A549 (cell line): ENCODE results near the gene SIRPD. TPM values are rescaled to one million over a fixed set of nuclear protein-coding genes. Genes with fewer than 3 reads are reported as not detected.

Experiments
- ATAC-seq, 2 experiments: fragments of 200-7000 bp in 1 of 2; fragments of >200 bp in 1 of 2; cut with Nextera tagmentation in 1 of 2; cut with Tn5 transposase in 1 of 2; 3 replicates each; pipeline versions ENCODE4 v1.8.0 to v1.9.1; 2018 to 2020; ENCODE audit warnings: mild to moderate bottlenecking in 1 of 2, moderate library complexity in 1 of 2
- CTCF ChIA-PET: fragments of 300-600 bp; sonication (Branson Sonifier 250); formaldehyde crosslinking; extraction: SDS; loops from one replicate; lab custom pipeline; 2021; ENCODE audit warnings: antibody characterized with exemption, inconsistent platforms; lab: Yijun Ruan, JAX
- POLR2A ChIA-PET: fragments of 350-600 bp; formaldehyde crosslinking; extraction: SDS; loops from one replicate; lab custom pipeline; 2021; ENCODE audit warnings: antibody characterized with exemption, inconsistent platforms; lab: Yijun Ruan, JAX
- DNase-seq, 2 experiments: peaks; one replicate each; pipeline versions ENCODE4 v3.0.0 to v3.0.0-alpha.2; 2011 to 2016; ENCODE audit warnings: low read depth in 1 of 2, low spot score in 1 of 2
- FAIRE-seq: peaks from 2 replicates; lab custom pipeline; 2011; peaks lifted over from hg19 to GRCh38; lab: Jason Lieb, UNC
- H3K27ac ChIP-seq, 2 experiments: fragments of >200 bp; sonication (Bioruptor Twin); formaldehyde crosslinking; 3 replicates each; pipeline ENCODE4 v1.5.1; 2016 to 2017
- H3K4me1 ChIP-seq: fragments of >200 bp; sonication (Bioruptor Twin); formaldehyde crosslinking; 3 replicates; pipeline ENCODE4 v1.6.1; 2016
- H3K4me2 ChIP-seq: fragments of >200 bp; sonication (Bioruptor Twin); formaldehyde crosslinking; 3 replicates; pipeline ENCODE4 v1.6.1; 2016
- H3K4me3 ChIP-seq: fragments of >200 bp; sonication (Bioruptor Twin); formaldehyde crosslinking; 3 replicates; pipeline ENCODE4 v1.5.1; 2016
- H3K9me3 ChIP-seq: fragments of >200 bp; sonication (Bioruptor Twin); formaldehyde crosslinking; 3 replicates; pipeline ENCODE4 v1.6.1; 2016
- BHLHE40 ChIP-seq: IDR thresholded peaks from 2 replicates; pipeline ENCODE4 v1.6.1; 2012; ENCODE audit warnings: low read depth, low read length, inconsistent platforms
- CBX8 ChIP-seq: fragments of 200-600 bp; sonication (generic); IDR thresholded peaks from 2 replicates; pipeline ENCODE4 v1.6.1; 2016
- CEBPB ChIP-seq, 2 experiments: fragments of >200 bp in 1 of 2; sonication (Bioruptor Twin) in 1 of 2; formaldehyde crosslinking in 1 of 2; IDR thresholded peaks; 2 replicates each; pipeline ENCODE4 v1.6.1; 2012 to 2016
- ELK1 ChIP-seq: fragments of 150-350 bp; IDR thresholded peaks from 2 replicates; pipeline ENCODE4 v1.6.1; 2014; ENCODE audit warnings: low read depth, mild to moderate bottlenecking, low read length
- ESRRA ChIP-seq: fragments of 150-350 bp; IDR thresholded peaks from 2 replicates; pipeline ENCODE4 v1.6.1; 2014; ENCODE audit warnings: mild to moderate bottlenecking, low read length, borderline replicate concordance
- FOSB ChIP-seq: fragments of 250-450 bp; sonication (Bioruptor Pico); IDR thresholded peaks from 2 replicates; pipeline ENCODE4 v1.5.0; 2020; ENCODE audit warnings: mild to moderate bottlenecking, moderate library complexity
- FOXS1 ChIP-seq: fragments of 250-450 bp; sonication (Bioruptor Pico); IDR thresholded peaks from 2 replicates; pipeline ENCODE4 v1.5.0; 2020; ENCODE audit warnings: mild to moderate bottlenecking, moderate library complexity
- GATA3 ChIP-seq: IDR thresholded peaks from 2 replicates; pipeline ENCODE4 v1.6.1; 2012; ENCODE audit warnings: borderline replicate concordance
- HDAC2 ChIP-seq: fragments of 200-600 bp; sonication (generic); IDR thresholded peaks from 2 replicates; pipeline ENCODE4 v1.6.1; 2016
- HES2 ChIP-seq: fragments of >200 bp; sonication (Bioruptor Twin); formaldehyde crosslinking; IDR thresholded peaks from 2 replicates; pipeline ENCODE4 v1.6.1; 2016
- HOXB13 ChIP-seq: fragments of 250-450 bp; sonication (Bioruptor Pico); IDR thresholded peaks from 2 replicates; pipeline ENCODE4 v1.5.0; 2020; ENCODE audit warnings: low read depth, mild to moderate bottlenecking, moderate library complexity
- HOXB5 ChIP-seq: fragments of 250-450 bp; sonication (Bioruptor Pico); IDR thresholded peaks from 2 replicates; pipeline ENCODE4 v1.5.0; 2020; ENCODE audit warnings: mild to moderate bottlenecking, moderate library complexity
- JUN ChIP-seq, 2 experiments: fragments of >200 bp; sonication (Bioruptor Twin); formaldehyde crosslinking; IDR thresholded peaks; 2 replicates in 1 of 2; 3 replicates in 1 of 2; pipeline ENCODE4 v1.6.1; 2016 to 2017
- KDM5A ChIP-seq: fragments of 200-600 bp; sonication (generic); IDR thresholded peaks from 2 replicates; pipeline ENCODE4 v1.6.1; 2016; ENCODE audit warnings: antibody characterized with exemption, mild to moderate bottlenecking
- MAFK ChIP-seq: fragments of 450-650 bp; IDR thresholded peaks from 2 replicates; pipeline ENCODE4 v1.6.1; 2014; ENCODE audit not compliant: partially characterized antibody
- MAZ ChIP-seq: fragments of 150-350 bp; IDR thresholded peaks from 2 replicates; pipeline ENCODE4 v1.6.1; 2014; ENCODE audit warnings: antibody characterized with exemption, low read depth, low read length, borderline replicate concordance
- NFE2L2 ChIP-seq: fragments of 150-350 bp; conservative IDR thresholded peaks from 2 replicates; pipeline ENCODE4 v1.6.1; 2014; ENCODE audit warnings: low read length
- NPAS2 ChIP-seq: fragments of 250-450 bp; sonication (Bioruptor Pico); IDR thresholded peaks from 2 replicates; pipeline ENCODE4 v1.8.0; 2022; ENCODE audit warnings: mild to moderate bottlenecking, moderate library complexity, borderline replicate concordance
- NR3C1 ChIP-seq: fragments of >200 bp; sonication (Bioruptor Twin); formaldehyde crosslinking; IDR thresholded peaks from 3 replicates; pipeline ENCODE4 v1.6.1; 2017
- PHF8 ChIP-seq: fragments of 200-600 bp; sonication (generic); IDR thresholded peaks from 2 replicates; pipeline ENCODE4 v1.6.1; 2016; ENCODE audit warnings: low read depth, mild to moderate bottlenecking, antibody characterized with exemption, moderate library complexity, borderline replicate concordance
- POLR2A ChIP-seq: IDR thresholded peaks from 2 replicates; pipeline ENCODE4 v1.6.1; 2012; ENCODE audit warnings: mild to moderate bottlenecking, low read length
- POLR2AphosphoS2 ChIP-seq: conservative IDR thresholded peaks from 2 replicates; pipeline ENCODE4 v1.6.1; 2012; ENCODE audit warnings: low read length, improper control_type of control experiment, inconsistent platforms
- RCOR1 ChIP-seq: fragments of 150-350 bp; IDR thresholded peaks from 2 replicates; pipeline ENCODE4 v1.6.1; 2014; ENCODE audit warnings: antibody characterized with exemption, low read length, low read depth
- RNF2 ChIP-seq: fragments of 200-600 bp; sonication (generic); IDR thresholded peaks from 2 replicates; pipeline ENCODE4 v1.6.1; 2016; ENCODE audit warnings: low read depth, mild to moderate bottlenecking, antibody characterized with exemption, moderate library complexity, borderline replicate concordance
- SREBF2 ChIP-seq: fragments of 450-650 bp; IDR thresholded peaks from 2 replicates; pipeline ENCODE4 v1.6.1; 2014; ENCODE audit warnings: mild to moderate bottlenecking, moderate library complexity
- TP53 ChIP-seq: fragments of 250-450 bp; sonication (Bioruptor Pico); IDR thresholded peaks from 2 replicates; pipeline ENCODE4 v1.5.0; 2021; ENCODE audit warnings: mild to moderate bottlenecking, moderate library complexity
- WGBS: methylation state at CpG from one replicate; pipeline ENCODE4 v1.1.6; 2017; ENCODE audit errors: missing lambda C conversion rate; 5-methylcytosine and 5-hydroxymethylcytosine counted together
- polyA plus RNA-seq, 4 experiments: library from polyadenylated mRNA; depleted of rRNA in 3 of 4; stranded (reverse); fragments of >200 nt; fragmentation: RNase III in 1 of 4; extraction: RNeasy Plus Mini Kit Qiagen cat#74134 plus additional on column Dnase treatment in 1 of 4; gene quantifications; 2 replicates in 3 of 4; 3 replicates in 1 of 4; pipeline ENCODE4 v1.2.3, GENCODE V29; 2011 to 2017
- TF ChIP-seq, protein P1 (sequence below): fragments of 200-600 bp; sonication (generic); IDR thresholded peaks from 2 replicates; pipeline ENCODE4 v1.6.1; 2016; ENCODE audit warnings: antibody characterized with exemption, mild to moderate bottlenecking, moderate library complexity
- TF ChIP-seq, protein P2 (sequence below): fragments of 450-650 bp; IDR thresholded peaks from 2 replicates; pipeline ENCODE4 v1.6.1; 2014; ENCODE audit warnings: antibody characterized with exemption
- TF ChIP-seq, protein P3 (sequence below): fragments of 250-450 bp; sonication (Bioruptor Pico); IDR thresholded peaks from 2 replicates; pipeline ENCODE4 v1.5.0; 2020; ENCODE audit warnings: low read depth, mild to moderate bottlenecking, moderate library complexity

The SIRPD gene
- polyA plus RNA-seq, 2 of the 4 experiments (the other 2 are of a cell fraction) = not detected

- TF ChIP-seq KDM5A (no peak), POLR2A (no peak)
- TF ChIP-seq, all 56 proteins: peak for 0
These were observed 63.1 kb downstream of the SIRPD start (continued) for GRCh38 chr20:1494436-1494835.

- no peak overlapping the region for H3K4me3 ChIP-seq
- H3K27ac ChIP-seq = no peak overlapping the region
- no peak overlapping the region for H3K4me2 ChIP-seq
- WGBS = 3% methylated on average over 1 of the region's 1 CpG
- ChIA-PET CTCF (interaction anchor here (1.3 to 12.7 kb wide), 6 partner anchors 10 to 57 kb away, joined by 3 to 129 read pairs (median 5); partner anchors contain the start of gene NSFL1C), POLR2A (no interaction called here)
- H3K4me1 ChIP-seq = 0 out of 3 replicates have a peak, but pooled peaks cover 3% of the 10 kb centered on the region
- no peaks in the 10 kb centered on the region for H3K9me3 ChIP-seq
- TF ChIP-seq, protein P1, sequence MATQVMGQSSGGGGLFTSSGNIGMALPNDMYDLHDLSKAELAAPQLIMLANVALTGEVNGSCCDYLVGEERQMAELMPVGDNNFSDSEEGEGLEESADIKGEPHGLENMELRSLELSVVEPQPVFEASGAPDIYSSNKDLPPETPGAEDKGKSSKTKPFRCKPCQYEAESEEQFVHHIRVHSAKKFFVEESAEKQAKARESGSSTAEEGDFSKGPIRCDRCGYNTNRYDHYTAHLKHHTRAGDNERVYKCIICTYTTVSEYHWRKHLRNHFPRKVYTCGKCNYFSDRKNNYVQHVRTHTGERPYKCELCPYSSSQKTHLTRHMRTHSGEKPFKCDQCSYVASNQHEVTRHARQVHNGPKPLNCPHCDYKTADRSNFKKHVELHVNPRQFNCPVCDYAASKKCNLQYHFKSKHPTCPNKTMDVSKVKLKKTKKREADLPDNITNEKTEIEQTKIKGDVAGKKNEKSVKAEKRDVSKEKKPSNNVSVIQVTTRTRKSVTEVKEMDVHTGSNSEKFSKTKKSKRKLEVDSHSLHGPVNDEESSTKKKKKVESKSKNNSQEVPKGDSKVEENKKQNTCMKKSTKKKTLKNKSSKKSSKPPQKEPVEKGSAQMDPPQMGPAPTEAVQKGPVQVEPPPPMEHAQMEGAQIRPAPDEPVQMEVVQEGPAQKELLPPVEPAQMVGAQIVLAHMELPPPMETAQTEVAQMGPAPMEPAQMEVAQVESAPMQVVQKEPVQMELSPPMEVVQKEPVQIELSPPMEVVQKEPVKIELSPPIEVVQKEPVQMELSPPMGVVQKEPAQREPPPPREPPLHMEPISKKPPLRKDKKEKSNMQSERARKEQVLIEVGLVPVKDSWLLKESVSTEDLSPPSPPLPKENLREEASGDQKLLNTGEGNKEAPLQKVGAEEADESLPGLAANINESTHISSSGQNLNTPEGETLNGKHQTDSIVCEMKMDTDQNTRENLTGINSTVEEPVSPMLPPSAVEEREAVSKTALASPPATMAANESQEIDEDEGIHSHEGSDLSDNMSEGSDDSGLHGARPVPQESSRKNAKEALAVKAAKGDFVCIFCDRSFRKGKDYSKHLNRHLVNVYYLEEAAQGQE = no peak
- TF ChIP-seq NR3C1 = no peak
- no peak for TF ChIP-seq NPAS2 (CRISPR knock-in tag)
- TF ChIP-seq TP53 = no peak
- TF ChIP-seq POLR2AphosphoS2 = no peak
- TF ChIP-seq, protein P2, sequence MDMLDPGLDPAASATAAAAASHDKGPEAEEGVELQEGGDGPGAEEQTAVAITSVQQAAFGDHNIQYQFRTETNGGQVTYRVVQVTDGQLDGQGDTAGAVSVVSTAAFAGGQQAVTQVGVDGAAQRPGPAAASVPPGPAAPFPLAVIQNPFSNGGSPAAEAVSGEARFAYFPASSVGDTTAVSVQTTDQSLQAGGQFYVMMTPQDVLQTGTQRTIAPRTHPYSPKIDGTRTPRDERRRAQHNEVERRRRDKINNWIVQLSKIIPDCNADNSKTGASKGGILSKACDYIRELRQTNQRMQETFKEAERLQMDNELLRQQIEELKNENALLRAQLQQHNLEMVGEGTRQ = no peak
- no peak for TF ChIP-seq CBX8
- no peak for TF ChIP-seq HES2
- TF ChIP-seq RCOR1 = no peak
- TF ChIP-seq FOXS1 (CRISPR knock-in tag) = no peak
- TF ChIP-seq SREBF2 = no peak
- no peak for TF ChIP-seq MAZ
- DNase-seq (no peak), ATAC-seq (no peak), FAIRE-seq (no peak)
These were observed 64.0 kb downstream of the SIRPD start for GRCh38 chr20:1493536-1493935.

- Histone ChIP-seq H3K27ac (no peak overlapping the region), H3K4me1 (0 out of 3 replicates have a peak, but pooled peaks cover 3% of the 10 kb centered on the region), H3K4me2 (no peak overlapping the region), H3K4me3 (no peak overlapping the region), H3K9me3 (no peaks in the 10 kb centered on the region)
- ChIA-PET CTCF (interaction anchor here (1.4 to 12.7 kb wide), 4 partner anchors 12 to 24 kb away, joined by 3 to 129 read pairs (median 10); partner anchors contain the start of gene NSFL1C), POLR2A (no interaction called here)
- FAIRE-seq = no peak
- no peak for DNase-seq
- WGBS = 21% methylated on average over 2 of the region's 2 CpGs
- no peak for ATAC-seq
- TF ChIP-seq BHLHE40 (no peak), JUN (IDR thresholded peaks at IDR 0.05) (no peak), FOSB (CRISPR knock-in tag) (no peak), HOXB13 (CRISPR knock-in tag) (no peak), HOXB5 (CRISPR knock-in tag) (no peak), NFE2L2 (no peak), PHF8 (no peak), RNF2 (no peak), NPAS2 (CRISPR knock-in tag) (no peak), ESRRA (no peak), HDAC2 (no peak), MAZ (no peak), GATA3 (no peak), MAFK (no peak), KDM5A (no peak), ELK1 (no peak), CEBPB (IDR thresholded peaks at IDR 0.05) (no peak)
- TF ChIP-seq, protein P3, sequence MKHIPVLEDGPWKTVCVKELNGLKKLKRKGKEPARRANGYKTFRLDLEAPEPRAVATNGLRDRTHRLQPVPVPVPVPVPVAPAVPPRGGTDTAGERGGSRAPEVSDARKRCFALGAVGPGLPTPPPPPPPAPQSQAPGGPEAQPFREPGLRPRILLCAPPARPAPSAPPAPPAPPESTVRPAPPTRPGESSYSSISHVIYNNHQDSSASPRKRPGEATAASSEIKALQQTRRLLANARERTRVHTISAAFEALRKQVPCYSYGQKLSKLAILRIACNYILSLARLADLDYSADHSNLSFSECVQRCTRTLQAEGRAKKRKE (CRISPR knock-in tag) = no peak
These were observed 65.5 kb downstream of the SIRPD start for GRCh38 chr20:1491860-1492642.
